NK-92 (cell line): ENCODE data around the gene NCAPH2.
"Not testable (repeated sequence)": the region's sequence is repeated elsewhere in the genome, so short reads cannot be mapped to it uniquely, and the experiment has no call there.

Experiments used
- DNase-seq: peaks from one replicate; lab custom pipeline; 2025; ENCODE audit not compliant: unreplicated experiment; lab: John Stamatoyannopoulos, UW

NCAPH2 gene

DNA sequence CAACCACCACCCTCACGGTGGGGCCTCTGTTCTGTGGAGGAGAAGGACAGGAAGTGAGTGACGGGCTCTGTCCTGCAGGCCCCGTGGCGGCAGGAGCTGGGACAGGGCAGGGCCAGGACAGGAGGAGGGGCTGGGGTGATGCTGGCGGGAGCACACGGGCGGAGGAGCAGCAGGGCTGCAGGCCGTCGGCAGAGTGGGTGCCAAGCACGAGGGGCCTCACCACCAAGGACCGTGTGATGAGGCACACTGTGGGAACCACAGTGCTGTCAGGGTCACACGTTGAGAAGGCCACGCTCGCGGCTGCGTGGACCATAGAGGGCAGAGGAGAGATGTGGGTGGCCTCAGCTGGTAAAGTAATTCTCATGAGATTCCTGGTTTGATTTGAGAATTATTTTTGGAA lies 8.9 kb downstream of the NCAPH2 start:
- no peak for DNase-seq

DNA sequence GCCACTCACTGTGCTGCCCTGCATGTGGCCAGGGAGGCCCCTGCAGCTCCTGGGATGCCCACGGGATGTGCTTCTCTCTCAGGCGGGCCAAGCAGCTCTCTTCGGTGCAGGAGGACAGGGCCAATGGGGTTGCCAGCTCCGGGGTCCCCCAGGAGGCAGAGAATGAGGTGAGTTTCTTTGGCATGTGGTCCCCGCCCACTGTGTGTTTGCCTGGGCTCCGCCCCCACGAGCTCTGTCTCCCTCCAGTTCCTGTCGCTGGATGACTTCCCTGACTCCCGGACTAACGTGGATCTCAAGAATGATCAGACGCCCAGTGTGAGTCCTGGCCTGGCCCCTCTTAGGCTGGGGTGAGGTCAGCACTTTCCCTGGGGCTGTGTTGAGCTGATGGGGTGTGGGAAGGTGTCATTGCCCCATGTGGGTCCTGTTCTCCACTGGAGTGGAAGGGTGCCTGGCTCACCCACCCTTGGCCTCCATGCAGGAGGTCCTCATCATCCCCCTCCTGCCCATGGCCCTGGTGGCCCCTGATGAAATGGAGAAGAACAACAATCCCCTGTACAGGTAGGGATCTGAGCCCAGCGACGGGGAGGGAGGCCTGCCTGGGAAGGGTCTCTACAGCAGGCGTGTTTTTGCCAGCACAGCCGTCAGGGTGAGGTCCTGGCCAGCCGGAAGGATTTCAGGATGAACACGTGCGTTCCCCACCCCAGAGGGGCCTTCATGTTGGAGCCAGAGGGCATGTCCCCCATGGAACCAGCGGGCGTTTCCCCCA lies 9.7 kb downstream of the NCAPH2 start:
- no peak for DNase-seq

DNA sequence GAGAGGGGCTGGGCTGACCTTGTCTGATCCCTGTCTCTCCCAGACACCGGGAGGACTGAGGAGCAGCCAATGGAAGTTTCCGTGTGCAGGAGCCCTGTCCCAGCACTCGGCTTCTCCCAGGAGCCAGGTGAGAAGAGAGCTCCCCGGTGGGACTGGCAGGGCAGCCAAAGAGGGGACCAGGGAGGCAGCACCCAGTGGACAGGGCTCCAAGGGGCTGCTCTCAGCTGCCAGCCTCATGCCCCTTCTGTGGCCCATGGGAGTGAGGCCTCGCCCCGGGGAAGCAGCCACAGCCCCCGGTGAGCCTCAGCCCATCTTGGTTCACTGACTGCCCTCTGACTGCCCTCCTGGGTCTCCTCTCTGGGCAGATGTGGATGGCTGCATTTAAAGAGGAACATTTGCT lies 10.6 kb downstream of the NCAPH2 start:
- no peak for DNase-seq

DNA sequence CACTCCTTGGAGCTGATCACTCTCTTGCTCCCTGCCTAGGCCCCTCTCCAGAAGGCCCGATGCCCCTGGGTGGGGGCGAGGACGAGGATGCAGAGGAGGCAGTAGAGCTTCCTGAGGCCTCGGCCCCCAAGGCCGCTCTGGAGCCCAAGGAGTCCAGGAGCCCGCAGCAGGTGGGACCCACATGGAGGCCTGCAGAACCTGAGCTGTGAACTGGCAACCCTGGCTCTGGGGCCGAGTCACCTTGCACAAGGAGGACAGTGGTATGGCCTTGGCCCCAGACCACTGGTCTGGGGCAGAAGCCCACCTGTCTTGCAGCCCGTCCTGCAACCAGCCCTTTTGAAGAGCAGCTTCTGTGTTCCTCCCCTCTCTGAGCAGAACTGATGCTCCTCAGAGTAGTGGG lies 11.1 kb downstream of the NCAPH2 start:
- DNase-seq: no peak

DNA sequence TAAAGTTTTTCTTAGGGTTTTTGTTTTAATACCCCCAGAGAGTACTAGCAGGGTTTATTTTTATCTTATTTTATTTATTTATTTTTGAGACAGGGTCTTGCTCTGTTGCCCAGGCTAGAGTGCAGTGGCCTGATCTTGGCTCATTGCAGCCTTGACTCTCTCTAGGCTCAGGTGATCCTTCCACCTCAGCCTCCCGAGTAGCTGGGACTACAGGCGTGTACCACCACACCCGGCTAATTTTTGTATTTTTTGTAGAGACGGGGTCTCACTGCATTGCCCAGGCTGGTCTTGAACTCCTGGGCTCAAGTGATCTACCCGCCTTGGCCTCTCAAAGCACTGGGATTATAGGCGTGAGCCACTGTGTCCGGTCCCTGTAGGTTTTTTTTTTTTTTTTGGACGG lies 12.2 kb downstream of the NCAPH2 start:
- DNase-seq: not testable (repeated sequence)

DNA sequence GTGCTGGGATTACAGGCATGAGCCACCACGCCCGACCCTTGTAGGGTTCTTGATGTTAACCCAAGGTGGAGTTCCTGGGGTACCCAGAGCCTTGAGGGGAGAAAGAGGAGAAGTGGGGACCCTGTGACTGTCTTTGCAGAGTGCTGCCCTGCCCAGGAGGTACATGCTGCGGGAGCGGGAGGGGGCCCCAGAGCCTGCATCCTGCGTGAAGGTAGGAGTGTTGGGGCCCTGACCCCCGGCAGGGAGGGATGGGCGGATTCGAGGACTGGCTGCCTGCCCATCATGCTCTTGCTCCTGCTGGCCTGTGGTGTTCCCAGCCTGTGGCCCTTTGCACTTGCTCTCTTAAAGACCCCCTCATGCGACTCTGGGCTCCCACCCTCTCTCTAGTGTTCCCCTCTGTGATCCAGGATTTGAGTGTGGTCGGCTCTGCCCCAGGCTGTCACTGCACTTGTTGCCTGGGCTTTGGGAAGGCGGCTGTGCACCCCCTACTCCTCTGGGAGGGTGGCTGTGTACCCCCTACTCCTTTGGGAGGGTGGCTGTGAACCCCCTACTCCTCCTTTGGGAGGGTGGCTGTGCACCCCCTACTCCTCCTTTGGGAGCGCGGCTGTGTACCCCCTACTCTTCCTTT lies 12.9 kb downstream of the NCAPH2 start:
- no peak for DNase-seq

DNA sequence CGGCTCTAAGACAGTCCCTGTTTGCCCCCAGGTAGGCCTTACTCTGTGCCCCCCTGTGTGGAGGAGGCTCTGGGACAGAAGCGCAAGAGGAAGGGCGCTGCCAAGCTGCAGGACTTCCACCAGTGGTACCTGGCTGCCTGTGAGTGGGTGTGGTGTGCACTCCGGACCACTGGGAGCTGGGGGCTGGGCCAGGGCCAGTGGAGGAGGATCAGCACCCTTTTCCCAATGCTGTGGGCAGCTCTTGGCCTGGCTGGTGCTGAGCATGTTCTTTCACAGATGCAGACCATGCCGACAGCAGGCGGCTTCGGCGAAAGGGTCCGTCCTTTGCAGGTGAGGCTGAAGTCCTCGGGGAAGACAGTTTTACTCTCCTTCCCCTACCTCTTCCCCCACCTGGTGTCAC lies 13.7 kb downstream of the NCAPH2 start:
- DNase-seq: no peak

DNA sequence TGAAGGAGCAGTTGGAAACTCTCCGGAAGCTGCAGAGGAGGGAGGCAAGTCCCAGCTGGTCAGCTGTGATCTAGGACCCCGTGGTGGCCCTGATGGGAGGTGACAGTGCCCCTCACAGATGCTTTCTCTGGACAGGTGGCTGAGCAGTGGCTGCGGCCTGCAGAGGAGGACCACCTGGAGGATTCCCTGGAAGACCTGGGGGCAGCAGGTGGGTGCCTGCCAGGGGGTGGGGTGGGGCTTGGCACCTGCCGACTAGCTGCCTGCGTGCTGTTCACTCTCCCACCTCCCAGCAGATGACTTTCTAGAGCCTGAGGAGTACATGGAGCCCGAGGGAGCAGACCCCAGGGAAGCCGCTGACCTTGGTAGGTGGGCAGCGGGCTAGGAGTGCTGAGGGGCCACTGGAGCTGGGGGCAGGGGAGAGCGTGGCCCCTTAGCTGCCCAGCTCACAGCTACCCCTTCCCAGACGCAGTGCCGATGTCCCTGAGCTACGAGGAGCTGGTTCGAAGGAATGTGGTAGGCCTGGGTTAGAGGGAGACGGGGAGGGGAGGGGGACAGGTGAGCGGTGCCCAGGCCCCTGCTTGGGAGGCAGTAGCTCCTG lies 14.3 kb downstream of the NCAPH2 start:
- DNase-seq: no peak

DNA sequence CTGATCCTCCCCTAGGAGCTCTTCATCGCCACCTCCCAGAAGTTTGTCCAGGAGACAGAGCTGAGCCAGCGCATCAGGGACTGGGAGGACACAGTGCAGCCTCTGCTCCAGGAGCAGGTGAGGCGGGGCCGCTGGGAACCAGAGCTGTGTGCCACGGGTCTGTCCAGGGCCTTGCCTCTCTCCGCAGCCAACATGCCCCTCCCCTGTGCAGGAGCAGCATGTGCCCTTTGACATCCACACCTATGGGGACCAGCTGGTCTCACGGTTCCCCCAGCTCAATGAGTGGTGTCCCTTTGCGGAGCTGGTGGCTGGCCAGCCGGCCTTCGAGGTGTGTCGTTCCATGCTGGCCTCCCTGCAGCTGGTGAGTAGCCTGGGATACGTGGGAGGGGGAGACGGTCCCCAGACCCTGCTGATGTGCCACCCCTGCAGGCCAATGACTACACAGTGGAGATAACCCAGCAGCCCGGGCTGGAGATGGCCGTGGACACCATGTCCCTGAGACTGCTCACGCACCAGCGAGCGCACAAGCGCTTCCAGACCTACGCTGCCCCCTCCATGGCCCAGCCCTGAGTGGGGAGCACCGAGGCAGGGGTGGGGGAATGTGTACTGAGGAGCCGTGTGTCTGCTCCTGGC lies 14.9 kb downstream of the NCAPH2 start:
- DNase-seq: no peak

DNA sequence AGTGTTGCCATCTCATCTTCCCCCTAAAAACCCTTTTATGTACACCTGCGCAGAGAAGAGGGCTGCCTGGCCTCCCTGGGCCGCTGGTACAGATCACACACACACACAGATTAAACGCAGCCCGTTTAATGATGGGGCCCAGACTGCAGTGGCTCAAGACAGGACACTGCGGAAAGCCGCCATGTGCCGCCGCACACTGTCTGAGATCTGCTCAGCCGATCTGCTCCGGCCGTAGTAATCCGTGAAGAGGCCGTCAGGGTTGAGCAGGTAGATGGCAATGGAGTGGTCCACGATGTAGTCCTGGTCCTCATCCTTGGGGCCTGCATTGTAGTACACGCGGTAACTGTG lies 15.4 kb downstream of the NCAPH2 start:
- no peak for DNase-seq

DNA sequence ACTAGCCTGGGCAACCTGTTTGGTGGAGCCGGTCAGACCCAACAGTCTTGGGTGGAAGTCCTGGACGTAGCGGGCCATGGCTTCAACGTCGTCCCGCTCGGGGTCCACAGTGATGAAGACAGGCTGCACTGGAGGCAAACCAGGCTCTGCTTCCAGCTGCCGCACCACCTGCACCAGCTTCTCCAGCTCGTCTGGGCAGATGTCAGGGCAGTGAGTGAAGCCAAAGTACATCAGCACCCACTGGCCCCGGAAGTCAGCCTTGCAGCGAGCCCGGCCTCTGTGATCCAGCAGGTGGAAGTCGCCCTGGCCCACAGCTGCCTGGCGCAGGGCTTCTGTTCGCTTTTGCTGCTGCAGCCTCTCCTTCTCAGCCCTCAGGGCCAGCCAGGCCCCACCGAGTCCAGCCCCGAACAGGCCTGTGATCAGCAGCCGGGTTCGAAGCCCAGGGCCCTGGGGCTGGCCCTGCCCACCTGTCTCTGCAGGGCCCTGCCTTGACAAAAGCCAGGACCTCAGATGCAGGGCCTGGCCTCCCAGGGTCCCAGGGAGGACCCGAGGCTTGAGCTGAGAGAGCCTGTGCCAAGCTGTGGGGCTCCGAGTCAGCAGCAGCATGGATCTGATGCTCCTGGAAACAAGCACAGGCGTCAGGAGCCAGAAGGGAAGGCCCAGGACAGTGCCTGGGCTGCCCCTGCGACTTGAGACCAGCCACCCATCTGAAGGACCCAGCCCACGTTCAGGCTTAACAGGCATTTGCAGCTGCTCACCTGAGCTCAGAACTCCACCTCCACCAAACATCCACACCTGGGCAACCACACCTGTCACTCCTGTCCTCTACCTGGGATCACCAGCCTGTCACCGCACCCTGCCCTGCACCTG lies 16.0 kb downstream of the NCAPH2 start:
- no peak for DNase-seq

DNA sequence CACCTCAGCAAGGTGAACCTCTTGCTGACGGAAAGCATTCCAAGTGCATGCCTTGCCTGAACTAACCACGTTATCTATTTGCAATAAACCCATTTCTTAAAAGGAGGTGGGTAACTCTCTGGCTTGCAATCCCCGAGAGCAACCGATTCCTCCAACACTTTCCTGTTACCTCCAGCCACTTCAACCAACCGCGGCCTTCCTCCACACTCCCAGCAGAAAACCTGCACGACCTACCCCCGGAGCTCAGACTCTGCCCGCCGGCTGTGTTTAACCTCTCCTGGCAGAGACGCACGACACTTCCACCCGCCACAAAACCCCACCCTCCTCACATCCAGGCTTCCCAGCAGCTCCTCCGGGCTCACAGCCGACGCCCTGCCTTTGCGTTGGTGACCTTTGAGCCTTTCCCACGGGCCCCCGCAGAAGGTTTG lies 16.7 kb downstream of the NCAPH2 start:
- DNase-seq: no peak

DNA sequence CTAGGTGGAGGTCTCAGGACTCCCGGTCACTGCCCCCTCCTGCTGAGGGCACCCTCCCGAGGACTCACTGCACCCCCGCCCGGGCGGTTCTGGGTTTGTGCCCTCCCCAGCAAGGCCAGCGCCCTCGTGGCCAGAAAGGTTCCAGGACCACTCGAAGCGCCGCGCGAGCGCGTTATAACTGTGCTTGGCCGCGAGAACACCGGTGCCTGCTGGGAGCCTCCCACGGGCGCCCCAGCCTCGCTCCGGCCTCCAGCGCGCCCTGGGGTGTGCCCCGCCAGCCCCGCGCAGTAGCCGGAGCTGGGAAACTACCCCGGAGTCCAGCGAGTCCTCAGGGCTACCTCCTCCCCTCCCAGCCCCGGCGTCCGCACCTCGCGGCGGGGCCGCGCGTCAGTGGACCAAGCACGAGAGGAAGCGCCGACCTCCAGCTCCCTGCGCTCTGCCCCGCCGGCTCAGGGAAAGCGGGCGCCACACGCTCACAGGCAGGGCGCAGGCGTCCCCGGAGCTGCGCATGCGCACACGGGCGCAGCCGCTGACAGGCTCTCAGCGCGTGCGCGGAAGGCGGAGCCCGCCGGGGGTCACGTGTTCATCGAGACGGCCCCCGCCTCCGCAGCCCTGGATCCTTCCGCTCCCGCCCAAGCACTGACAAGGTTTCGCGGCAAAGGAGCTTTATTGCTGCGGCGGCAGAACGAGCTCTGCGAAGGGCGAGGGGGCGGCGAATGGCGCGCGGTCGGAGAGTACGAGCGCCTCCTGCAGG lies 17.3 kb downstream of the NCAPH2 start, which contains the start of gene SCO2:
Gene SCO2 (minus strand): TSS at position 495 of the 754 bp plus-strand sequence. CDS start 1,187 bp downstream, outside the sequence.
- peak; percentile 77 for DNase-seq

DNA sequence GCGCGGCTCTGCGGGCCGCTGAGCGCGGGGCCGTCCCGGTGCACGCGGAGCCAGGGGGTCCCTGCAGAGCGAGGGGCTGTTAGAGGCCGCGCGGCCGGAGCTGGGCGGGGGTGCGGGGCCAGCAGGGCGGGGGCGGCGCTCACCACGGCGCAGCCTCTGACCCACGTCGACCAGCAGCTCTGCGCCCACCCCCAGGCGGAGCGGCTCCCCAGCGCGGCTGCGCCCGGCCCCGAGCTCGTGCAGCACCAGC lies 17.8 kb downstream of the NCAPH2 start:
- DNase-seq: no peak

DNA sequence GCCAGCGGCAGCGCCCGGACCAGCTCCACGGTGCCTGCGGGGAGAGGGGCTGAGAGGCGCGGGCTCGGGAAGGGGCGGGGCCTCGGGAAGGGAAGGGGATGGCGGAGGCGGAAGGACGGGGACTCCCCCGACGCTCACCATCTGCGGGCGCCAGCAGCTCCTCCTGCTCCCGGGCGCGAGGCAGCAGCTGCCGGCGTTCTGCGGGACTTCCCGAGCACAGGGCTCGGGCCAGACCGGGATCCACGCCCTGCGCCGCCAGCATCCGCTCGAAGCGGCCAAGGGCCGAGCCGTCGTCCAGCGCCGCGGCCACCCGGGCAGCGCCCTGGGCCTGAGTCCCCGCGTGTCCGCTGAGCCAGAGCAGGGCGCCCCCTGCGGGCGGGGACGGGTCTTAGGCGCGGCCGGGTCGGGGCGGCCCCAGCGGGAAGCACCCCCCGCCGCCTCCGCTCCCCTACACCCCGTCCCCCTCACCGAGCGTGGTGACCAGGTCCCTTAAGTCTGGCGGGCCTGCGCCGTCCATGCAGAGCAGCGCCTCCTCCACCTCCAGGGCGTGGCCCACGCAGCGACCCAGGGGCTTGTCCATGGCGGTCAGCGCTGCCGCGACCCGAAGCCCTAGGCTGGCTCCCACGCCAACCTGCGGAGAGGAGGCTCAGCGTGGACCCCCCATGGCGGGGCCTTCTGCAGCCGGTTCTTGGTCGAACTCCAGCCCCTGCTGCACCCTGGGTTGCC lies 18.2 kb downstream of the NCAPH2 start:
- no peak for DNase-seq

DNA sequence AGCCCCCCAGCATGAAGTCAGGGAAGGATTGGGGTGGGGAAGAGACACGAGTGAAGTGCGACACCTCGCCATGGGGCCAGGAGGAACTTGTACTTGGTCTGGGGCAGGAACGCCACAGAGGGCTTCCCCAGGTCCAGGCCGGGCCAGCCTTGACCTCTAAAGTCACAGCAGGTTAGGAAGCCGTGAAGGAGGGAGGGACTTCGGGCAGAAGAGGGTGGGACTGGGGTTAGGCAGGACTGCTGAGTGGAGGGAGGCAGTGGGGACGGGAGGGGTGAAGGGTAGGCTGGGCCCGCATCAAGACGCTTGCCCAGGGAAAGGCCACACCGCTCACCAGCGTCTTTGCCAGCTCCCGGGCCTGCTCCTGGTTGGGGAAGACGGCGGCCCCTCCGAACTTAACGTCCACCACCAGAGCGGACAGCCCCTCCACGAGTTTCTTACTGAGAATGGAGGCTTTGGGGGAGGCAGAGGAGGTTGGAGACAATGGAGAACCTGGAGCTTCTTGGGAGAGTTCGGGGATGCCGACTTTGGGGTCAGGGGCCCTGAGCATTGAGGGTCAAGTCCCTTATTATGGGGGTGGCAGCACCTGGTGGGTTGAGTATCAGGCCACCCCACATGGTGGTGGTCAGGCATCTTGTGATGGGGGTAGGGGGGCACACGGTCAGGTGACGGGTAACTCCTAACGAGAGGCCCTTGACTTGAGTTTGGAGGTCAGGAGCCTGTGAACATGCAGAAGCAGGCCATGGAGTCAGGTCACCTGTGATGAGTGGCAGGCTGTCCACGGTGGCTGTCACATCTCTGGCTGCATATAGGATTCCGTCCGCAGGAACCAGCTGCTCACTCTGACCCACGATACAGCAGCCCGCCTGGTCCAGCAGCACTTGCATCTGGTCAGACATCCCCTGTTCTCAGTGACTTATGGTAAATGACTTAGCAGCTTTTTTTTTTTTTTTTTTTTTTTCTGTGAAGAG lies 19.1 kb downstream of the NCAPH2 start:
- no peak for DNase-seq

DNA sequence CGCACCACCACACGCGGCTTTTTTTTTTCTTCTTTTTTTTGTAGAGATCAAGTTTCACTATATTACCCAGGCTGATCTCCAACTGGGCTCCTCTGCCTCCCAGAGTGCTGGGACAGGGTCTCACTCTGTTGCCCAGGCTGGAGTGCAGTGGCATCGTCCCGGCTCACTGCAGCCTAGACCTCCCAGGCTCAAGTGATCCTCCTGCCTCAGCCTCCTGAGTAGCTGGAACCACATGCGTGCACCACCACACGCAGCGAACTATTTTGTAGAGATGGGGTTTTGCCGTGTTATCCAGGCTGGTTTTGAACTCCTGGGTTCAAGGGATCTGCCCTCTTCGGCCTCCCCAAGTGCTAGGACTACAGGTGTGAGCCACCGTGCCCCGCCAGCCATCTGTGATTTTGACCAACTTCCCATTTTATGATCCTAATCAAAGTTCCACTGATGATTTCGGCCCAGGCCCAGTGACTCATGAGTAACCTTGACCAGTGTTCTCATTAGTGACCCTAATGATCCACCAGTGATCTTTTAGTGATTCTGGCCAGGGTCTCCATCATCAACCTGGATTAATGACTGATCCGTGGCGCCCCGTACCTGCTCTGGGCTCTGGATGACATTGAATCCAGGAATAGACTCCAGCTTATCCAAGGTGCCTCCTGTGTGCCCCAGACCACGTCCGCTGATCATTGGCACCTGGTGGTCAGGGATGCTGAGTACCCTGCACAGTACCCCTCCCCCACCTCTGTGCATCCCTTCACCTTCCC lies 20.1 kb downstream of the NCAPH2 start:
- DNase-seq: no peak
